IMR-90 (cell line): ENCODE measurements around the gene SLC25A14. TPM values are rescaled to one million over a fixed set of nuclear protein-coding genes. Genes with fewer than 3 reads are reported as not detected.
A peak's percentile ranks its signal among the peaks of the same experiment; 100 is the strongest.

Experiments used
- ATAC-seq: fragments of 200-7000 bp; cut with Tn5 transposase; 2 replicates; pipeline ENCODE4 v1.9.1; 2020; ENCODE audit warnings: low read depth, mild to moderate bottlenecking, moderate library complexity
- BruUV-seq: library from RNA; stranded (reverse); fragments of 400-500 nt; replicated peaks from 2 replicates; lab custom pipeline; 2021; lab: Mats Ljungman, UMichigan
- CTCF ChIA-PET: fragments of 300-600 bp; formaldehyde crosslinking; extraction: SDS; loops from one replicate; lab custom pipeline; 2021; ENCODE audit warnings: antibody characterized with exemption; lab: Yijun Ruan, JAX
- POLR2A ChIA-PET: fragments of 300-600 bp; sonication (Branson Sonifier 250); formaldehyde crosslinking; loops from one replicate; lab custom pipeline; 2022; ENCODE audit warnings: antibody characterized with exemption; ENCODE audit not compliant: unreplicated experiment; lab: Charles Lee
- DNase-seq: peaks from one replicate; pipeline ENCODE4 v3.0.0; 2013
- H2AFZ ChIP-seq: replicated peaks from 2 replicates; pipeline ENCODE3; 2013; ENCODE audit warnings: low read length, mild to moderate bottlenecking; ENCODE audit not compliant: poor library complexity
- H2AK5ac ChIP-seq: 2 replicates; pipeline ENCODE4 v1.6.1; 2013; ENCODE audit warnings: low read depth, low read length, inconsistent platforms
- H2AK9ac ChIP-seq: replicated peaks from 2 replicates; pipeline ENCODE3; 2013; ENCODE audit warnings: mild to moderate bottlenecking, low read depth, low read length, moderate library complexity; ENCODE audit not compliant: poor library complexity
- H2BK120ac ChIP-seq: 2 replicates; pipeline ENCODE4 v1.6.1; 2013; ENCODE audit warnings: low read depth, low read length, inconsistent platforms
- H2BK15ac ChIP-seq: 3 replicates; pipeline ENCODE4 v1.6.1; 2013; ENCODE audit warnings: low read depth, low read length, inconsistent platforms
- H2BK20ac ChIP-seq: 2 replicates; pipeline ENCODE4 v1.6.1; 2013; ENCODE audit warnings: low read depth, mild to moderate bottlenecking, inconsistent platforms, low read length, moderate library complexity
- H2BK5ac ChIP-seq: 2 replicates; pipeline ENCODE4 v1.6.1; 2013; ENCODE audit warnings: mild to moderate bottlenecking, low read depth, low read length, inconsistent platforms; ENCODE audit not compliant: poor library complexity, severe bottlenecking
- H3K14ac ChIP-seq: replicated peaks from 2 replicates; pipeline ENCODE4 v1.6.1; 2013; ENCODE audit warnings: low read depth, low read length, inconsistent platforms
- H3K18ac ChIP-seq: 2 replicates; pipeline ENCODE4 v1.6.1; 2013; ENCODE audit warnings: low read depth, low read length, control low read depth
- H3K23ac ChIP-seq: 2 replicates; pipeline ENCODE4 v1.6.1; 2013; ENCODE audit warnings: low read depth, low read length, inconsistent platforms
- H3K27ac ChIP-seq: 2 replicates; pipeline ENCODE4 v1.5.1; 2013; ENCODE audit warnings: mild to moderate bottlenecking, control low read depth, low read length; ENCODE audit not compliant: insufficient read depth
- H3K27me3 ChIP-seq: 2 replicates; pipeline ENCODE4 v1.6.1; 2013; ENCODE audit warnings: low read length; ENCODE audit not compliant: control insufficient read depth, insufficient read depth
- H3K36me3 ChIP-seq: 2 replicates; pipeline ENCODE4 v1.6.1; 2013; ENCODE audit warnings: low read length, mixed read lengths; ENCODE audit not compliant: control insufficient read depth, insufficient read depth
- H3K4ac ChIP-seq: 2 replicates; pipeline ENCODE4 v1.6.1; 2013; ENCODE audit warnings: low read depth, low read length, inconsistent platforms
- H3K4me1 ChIP-seq: 2 replicates; pipeline ENCODE4 v1.6.1; 2013; ENCODE audit warnings: low read length, mixed read lengths; ENCODE audit not compliant: control insufficient read depth, insufficient read depth
- H3K4me2 ChIP-seq: 2 replicates; pipeline ENCODE4 v1.6.1; 2013; ENCODE audit warnings: low read depth, mild to moderate bottlenecking, control low read depth, low read length, moderate library complexity
- H3K4me3 ChIP-seq: 2 replicates; pipeline ENCODE4 v1.5.1; 2013; ENCODE audit warnings: low read depth, mild to moderate bottlenecking, control low read depth, low read length, moderate library complexity; ENCODE audit not compliant: insufficient read depth
- H3K56ac ChIP-seq: 2 replicates; pipeline ENCODE4 v1.6.1; 2013; ENCODE audit warnings: low read length, inconsistent platforms; ENCODE audit not compliant: insufficient read depth; ENCODE audit errors: extremely low read depth
- H3K79me1 ChIP-seq, 2 experiments: 2 replicates each; pipeline ENCODE4 v1.6.1; 2013; ENCODE audit warnings: low read length in 2 of 2, inconsistent platforms in 1 of 2, low read depth in 1 of 2
- H3K9ac ChIP-seq: 2 replicates; pipeline ENCODE4 v1.6.1; 2013; ENCODE audit warnings: low read depth, low read length, control low read depth
- H3K9me1 ChIP-seq: 2 replicates; pipeline ENCODE4 v1.6.1; 2013; ENCODE audit warnings: low read length, inconsistent platforms; ENCODE audit not compliant: insufficient read depth
- H3K9me3 ChIP-seq: 2 replicates; pipeline ENCODE4 v1.6.1; 2013; ENCODE audit warnings: low read length; ENCODE audit not compliant: control insufficient read depth, insufficient read depth
- H4K20me1 ChIP-seq: 2 replicates; pipeline ENCODE4 v1.6.1; 2013; ENCODE audit warnings: low read length, inconsistent platforms; ENCODE audit not compliant: insufficient read depth
- H4K5ac ChIP-seq: 2 replicates; pipeline ENCODE4 v1.6.1; 2013; ENCODE audit warnings: mild to moderate bottlenecking, low read depth, low read length, control low read depth
- H4K8ac ChIP-seq, 2 experiments: 2 replicates each; pipeline ENCODE4 v1.6.1; 2013; ENCODE audit warnings: low read depth in 2 of 2, low read length in 2 of 2, control low read depth in 1 of 2, inconsistent platforms in 1 of 2
- H4K91ac ChIP-seq: 2 replicates; pipeline ENCODE4 v1.6.1; 2013; ENCODE audit warnings: low read depth, low read length, inconsistent platforms; ENCODE audit not compliant: insufficient read depth
- BHLHE40 ChIP-seq: fragments of 150-350 bp; IDR thresholded peaks from 2 replicates; pipeline ENCODE4 v1.6.1; 2016; ENCODE audit warnings: mild to moderate bottlenecking, low read depth, low read length
- CEBPB ChIP-seq: IDR thresholded peaks from 2 replicates; pipeline ENCODE4 v1.6.1; 2012; ENCODE audit warnings: low read depth, low read length, improper control_type of control experiment
- FOS ChIP-seq: fragments of 150-350 bp; IDR thresholded peaks from 2 replicates; pipeline ENCODE4 v1.6.1; 2016; ENCODE audit warnings: low read depth, low read length
- NFE2L2 ChIP-seq: fragments of 150-350 bp; IDR thresholded peaks from 2 replicates; pipeline ENCODE4 v1.6.1; 2016; ENCODE audit warnings: low read depth, mild to moderate bottlenecking, low read length
- SMC3 ChIP-seq: fragments of 150-350 bp; IDR thresholded peaks from 2 replicates; pipeline ENCODE4 v1.6.1; 2016; ENCODE audit warnings: low read depth, mild to moderate bottlenecking, antibody characterized with exemption, low read length, moderate library complexity
- WGBS, 2 experiments: methylation state at CpG; one replicate each; pipeline versions ENCODE4 v1.1.5 to v1.1.7; 2013; ENCODE audit warnings: missing lambda C conversion rate in 2 of 2; ENCODE audit not compliant: insufficient read length in 1 of 2; ENCODE audit errors: extremely low coverage in 2 of 2; 5-methylcytosine and 5-hydroxymethylcytosine counted together
- dilution Hi-C: fragments of 300-500 bp; cut with HindIII; formaldehyde crosslinking; loops from one replicate; pipeline ENCODE4 v1.14.3; 2018; ENCODE audit warnings: low sequenced_read_pairs; ENCODE audit not compliant: unreplicated experiment
- in situ Hi-C: fragments of 300-500 bp; cut with MboI; formaldehyde crosslinking; loops from 3 replicates; pipeline ENCODE4 v1.14.3; 2019; ENCODE audit warnings: low sequenced_read_pairs, inconsistent platforms, mixed read lengths
- intact Hi-C: fragments of 100-400 bp; cut with micrococcal nuclease; formaldehyde crosslinking; loops from 2 replicates; pipeline ENCODE4 v1.10.0; 2022
- polyA plus RNA-seq, 3 experiments: library from polyadenylated mRNA; depleted of rRNA; stranded (reverse); fragments of >200 nt; gene quantifications; 2 replicates each; pipeline ENCODE4 v1.2.3, GENCODE V29; 2012; ENCODE audit warnings: low replicate concordance in 1 of 3
- total RNA-seq: library from RNA; depleted of rRNA; stranded (reverse); fragments of >200 nt; gene quantifications from 2 replicates; pipeline ENCODE4 v1.2.3, GENCODE V29; 2012
- TF ChIP-seq, protein P1 (sequence below): fragments of 150-350 bp; IDR thresholded peaks from 2 replicates; pipeline ENCODE4 v1.6.1; 2017; ENCODE audit warnings: mild to moderate bottlenecking, antibody characterized with exemption, low read length, low read depth
- TF ChIP-seq, protein P2 (sequence below): conservative IDR thresholded peaks from 2 replicates; pipeline ENCODE4 v1.5.1; 2012; ENCODE audit warnings: mild to moderate bottlenecking, low read depth, low read length, improper control_type of control experiment

The SLC25A14 gene
- total and polyA plus RNA-seq, 2 of the 4 experiments (the other 2 are of a cell fraction), result 13.8 TPM

DNA sequence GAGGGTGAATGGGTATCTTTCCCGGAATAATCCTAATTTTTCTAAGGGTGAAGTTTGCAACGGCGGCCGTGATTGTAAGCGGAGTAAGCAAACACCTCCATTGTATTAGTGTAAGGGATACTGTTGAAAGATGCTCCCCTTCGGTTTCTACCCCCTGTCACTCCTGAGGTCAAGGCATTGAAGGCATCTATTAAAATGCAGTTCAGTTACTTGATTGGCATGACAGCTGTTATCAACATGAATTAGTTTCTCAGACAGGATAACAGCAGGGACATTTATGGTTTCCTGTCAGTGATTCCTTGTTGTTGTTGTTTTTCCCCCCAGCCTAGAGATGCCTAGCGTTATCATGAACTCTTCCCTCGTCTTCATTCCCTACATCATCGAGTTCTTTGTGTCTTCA is 552 bp downstream of the SLC25A14 start:
- H3K36me3 ChIP-seq, result no peaks in the 10 kb centered on the region
- H3K18ac ChIP-seq, result no peak overlapping the region
- H2BK120ac ChIP-seq, result no peak overlapping the region
- H3K23ac ChIP-seq, result peak overlapping the region; percentile 7; the same call in 1 of the 2 replicates
- H3K27ac ChIP-seq, result no peak overlapping the region; the same call in 1 of the 2 replicates
- peaks cover 0 to 5% of the 10 kb centered on the region in 2 experiments; a peak in 3 of 4 replicates for H3K79me1 ChIP-seq
- H4K5ac ChIP-seq, result no peak overlapping the region
- H3K4ac ChIP-seq, result no peak overlapping the region
- H3K27me3 ChIP-seq, result peaks cover 2% of the 10 kb centered on the region; the same call in 1 of the 2 replicates
- H3K4me3 ChIP-seq, result peak overlapping the region; percentile 86
- H4K91ac ChIP-seq, result no peak overlapping the region
- CTCF ChIA-PET, result no interaction called here
- 0 out of 2 replicates have a peak overlapping the region, but pooled peaks have one; percentile 21 for H3K14ac ChIP-seq
- peak overlapping the region; percentile 86 for H2AFZ ChIP-seq
- H3K9me3 ChIP-seq, result no peaks in the 10 kb centered on the region
- peak overlapping the region; percentile 87 for H3K4me2 ChIP-seq
- dilution Hi-C loops, result no loop called here
- no TSS peak for BruUV-seq
- H3K4me1 ChIP-seq, result no peaks in the 10 kb centered on the region
- no peak overlapping the region; the same call in 2 of the 3 replicates for H2BK15ac ChIP-seq
- no peak overlapping the region for H2BK5ac ChIP-seq
- no peak for TF ChIP-seq NFE2L2
- no peak for TF ChIP-seq FOS
- TF ChIP-seq, protein P1, sequence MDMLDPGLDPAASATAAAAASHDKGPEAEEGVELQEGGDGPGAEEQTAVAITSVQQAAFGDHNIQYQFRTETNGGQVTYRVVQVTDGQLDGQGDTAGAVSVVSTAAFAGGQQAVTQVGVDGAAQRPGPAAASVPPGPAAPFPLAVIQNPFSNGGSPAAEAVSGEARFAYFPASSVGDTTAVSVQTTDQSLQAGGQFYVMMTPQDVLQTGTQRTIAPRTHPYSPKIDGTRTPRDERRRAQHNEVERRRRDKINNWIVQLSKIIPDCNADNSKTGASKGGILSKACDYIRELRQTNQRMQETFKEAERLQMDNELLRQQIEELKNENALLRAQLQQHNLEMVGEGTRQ, result no peak
- TF ChIP-seq, protein P2, sequence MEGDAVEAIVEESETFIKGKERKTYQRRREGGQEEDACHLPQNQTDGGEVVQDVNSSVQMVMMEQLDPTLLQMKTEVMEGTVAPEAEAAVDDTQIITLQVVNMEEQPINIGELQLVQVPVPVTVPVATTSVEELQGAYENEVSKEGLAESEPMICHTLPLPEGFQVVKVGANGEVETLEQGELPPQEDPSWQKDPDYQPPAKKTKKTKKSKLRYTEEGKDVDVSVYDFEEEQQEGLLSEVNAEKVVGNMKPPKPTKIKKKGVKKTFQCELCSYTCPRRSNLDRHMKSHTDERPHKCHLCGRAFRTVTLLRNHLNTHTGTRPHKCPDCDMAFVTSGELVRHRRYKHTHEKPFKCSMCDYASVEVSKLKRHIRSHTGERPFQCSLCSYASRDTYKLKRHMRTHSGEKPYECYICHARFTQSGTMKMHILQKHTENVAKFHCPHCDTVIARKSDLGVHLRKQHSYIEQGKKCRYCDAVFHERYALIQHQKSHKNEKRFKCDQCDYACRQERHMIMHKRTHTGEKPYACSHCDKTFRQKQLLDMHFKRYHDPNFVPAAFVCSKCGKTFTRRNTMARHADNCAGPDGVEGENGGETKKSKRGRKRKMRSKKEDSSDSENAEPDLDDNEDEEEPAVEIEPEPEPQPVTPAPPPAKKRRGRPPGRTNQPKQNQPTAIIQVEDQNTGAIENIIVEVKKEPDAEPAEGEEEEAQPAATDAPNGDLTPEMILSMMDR, result no peak
- TF ChIP-seq BHLHE40, result no peak
- no peak for TF ChIP-seq CEBPB
- no peak for TF ChIP-seq SMC3
- DNase-seq (no peak), ATAC-seq (no peak)
- 0 out of 4 replicates have a peak overlapping the region, but pooled peaks of 1 of the 2 experiments have one; percentile 43 for H4K8ac ChIP-seq
- POLR2A ChIA-PET, result no interaction called here
- no CpG with 5 or more reads among the region's 9 CpGs for WGBS, 2 experiments
- H2BK20ac ChIP-seq, result no peak overlapping the region
- in situ Hi-C loops, result no loop called here
- H3K56ac ChIP-seq, result peak overlapping the region; percentile 10; the same call in 1 of the 2 replicates
- intact Hi-C loops, result no loop called here
- H2AK9ac ChIP-seq, result no peak overlapping the region
- no peaks in the 10 kb centered on the region for H4K20me1 ChIP-seq
- H3K9me1 ChIP-seq, result no peaks in the 10 kb centered on the region
- no peak overlapping the region for H2AK5ac ChIP-seq
- H3K9ac ChIP-seq, result peak overlapping the region; percentile 67
